Measurements from ENCODE around the gene IWS1. TPM values are rescaled to one million over a fixed set of nuclear protein-coding genes. Genes with fewer than 3 reads are reported as not detected.

Gene IWS1
- total and polyA plus RNA-seq, 10 of the 15 experiments (the other 5 are each of a cell fraction or from before 2014, with no cell fraction given), result 21.9 to 68.9 (median 45.8) TPM

DNA sequence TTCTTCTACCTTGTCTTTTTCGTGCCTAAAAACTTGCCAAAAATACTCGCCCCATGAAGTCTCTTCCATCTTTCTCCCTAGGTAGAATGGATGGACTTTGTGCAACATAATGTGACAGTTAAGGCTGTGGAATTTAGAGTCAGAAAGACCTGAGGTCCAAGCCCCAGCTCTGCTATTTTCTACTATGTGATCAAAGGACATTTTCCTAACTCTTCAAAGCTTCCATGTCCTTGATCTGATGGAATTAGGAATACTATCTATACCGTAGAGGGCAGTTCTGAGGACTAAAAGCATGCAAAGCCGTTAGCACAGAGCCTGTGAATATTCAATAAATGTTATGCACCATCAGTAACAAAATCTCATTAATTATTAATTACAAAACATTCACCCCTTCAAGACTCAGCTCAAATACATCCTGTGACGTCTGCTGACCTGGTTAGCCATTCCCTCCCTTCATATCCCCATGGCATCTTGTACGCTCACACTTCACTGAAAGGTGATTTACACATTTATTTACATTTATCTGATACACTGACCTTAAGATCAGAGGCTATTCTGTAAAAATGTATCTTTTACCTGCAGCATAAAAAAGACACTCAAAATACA is 15.1 kb downstream of the IWS1 start:
- intact Hi-C loops (cut with micrococcal nuclease; ENCODE audit: unreplicated experiment), result no loop called here
- 76% methylated on average over 6 of the region's 6 CpGs for WGBS (ENCODE audit: insufficient coverage, insufficient replicate concordance, low lambda C conversion rate, missing lambda C conversion rate)
- TF ChIP-seq SMAD1 (IDR thresholded peaks at IDR 0.05; ENCODE audit: low read depth, partially characterized antibody) (no peak), POU2F2 (IDR thresholded peaks at IDR 0.05; ENCODE audit: borderline replicate concordance, low read depth, low read length) (no peak), EZH2 (IDR thresholded peaks at IDR 0.05; ENCODE audit: borderline replicate concordance, control insufficient read depth, low read depth, low read length) (no peak), TCF7 (IDR thresholded peaks at IDR 0.05; ENCODE audit: borderline replicate concordance) (no peak), LARP7 (IDR thresholded peaks at IDR 0.05) (no peak), CBX3 (IDR thresholded peaks at IDR 0.05; ENCODE audit: borderline replicate concordance, low read depth) (no peak), SIN3A (IDR thresholded peaks at IDR 0.05; ENCODE audit: low read depth, low read length) (no peak), RB1 (IDR thresholded peaks at IDR 0.05; ENCODE audit: borderline replicate concordance) (no peak), PML (IDR thresholded peaks at IDR 0.05; ENCODE audit: low read length) (no peak), HDGF (IDR thresholded peaks at IDR 0.05) (no peak), NR2C2 (IDR thresholded peaks at IDR 0.05; ENCODE audit: borderline replicate concordance, control insufficient read depth, insufficient read length, low read depth) (no peak)
- TF ChIP-seq, protein P1, sequence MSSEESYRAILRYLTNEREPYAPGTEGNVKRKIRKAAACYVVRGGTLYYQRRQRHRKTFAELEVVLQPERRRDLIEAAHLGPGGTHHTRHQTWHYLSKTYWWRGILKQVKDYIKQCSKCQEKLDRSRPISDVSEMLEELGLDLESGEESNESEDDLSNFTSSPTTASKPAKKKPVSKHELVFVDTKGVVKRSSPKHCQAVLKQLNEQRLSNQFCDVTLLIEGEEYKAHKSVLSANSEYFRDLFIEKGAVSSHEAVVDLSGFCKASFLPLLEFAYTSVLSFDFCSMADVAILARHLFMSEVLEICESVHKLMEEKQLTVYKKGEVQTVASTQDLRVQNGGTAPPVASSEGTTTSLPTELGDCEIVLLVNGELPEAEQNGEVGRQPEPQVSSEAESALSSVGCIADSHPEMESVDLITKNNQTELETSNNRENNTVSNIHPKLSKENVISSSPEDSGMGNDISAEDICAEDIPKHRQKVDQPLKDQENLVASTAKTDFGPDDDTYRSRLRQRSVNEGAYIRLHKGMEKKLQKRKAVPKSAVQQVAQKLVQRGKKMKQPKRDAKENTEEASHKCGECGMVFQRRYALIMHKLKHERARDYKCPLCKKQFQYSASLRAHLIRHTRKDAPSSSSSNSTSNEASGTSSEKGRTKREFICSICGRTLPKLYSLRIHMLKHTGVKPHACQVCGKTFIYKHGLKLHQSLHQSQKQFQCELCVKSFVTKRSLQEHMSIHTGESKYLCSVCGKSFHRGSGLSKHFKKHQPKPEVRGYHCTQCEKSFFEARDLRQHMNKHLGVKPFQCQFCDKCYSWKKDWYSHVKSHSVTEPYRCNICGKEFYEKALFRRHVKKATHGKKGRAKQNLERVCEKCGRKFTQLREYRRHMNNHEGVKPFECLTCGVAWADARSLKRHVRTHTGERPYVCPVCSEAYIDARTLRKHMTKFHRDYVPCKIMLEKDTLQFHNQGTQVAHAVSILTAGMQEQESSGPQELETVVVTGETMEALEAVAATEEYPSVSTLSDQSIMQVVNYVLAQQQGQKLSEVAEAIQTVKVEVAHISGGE (CRISPR knock-in tag; IDR thresholded peaks at IDR 0.05), result no peak
- TF ChIP-seq, protein P2, sequence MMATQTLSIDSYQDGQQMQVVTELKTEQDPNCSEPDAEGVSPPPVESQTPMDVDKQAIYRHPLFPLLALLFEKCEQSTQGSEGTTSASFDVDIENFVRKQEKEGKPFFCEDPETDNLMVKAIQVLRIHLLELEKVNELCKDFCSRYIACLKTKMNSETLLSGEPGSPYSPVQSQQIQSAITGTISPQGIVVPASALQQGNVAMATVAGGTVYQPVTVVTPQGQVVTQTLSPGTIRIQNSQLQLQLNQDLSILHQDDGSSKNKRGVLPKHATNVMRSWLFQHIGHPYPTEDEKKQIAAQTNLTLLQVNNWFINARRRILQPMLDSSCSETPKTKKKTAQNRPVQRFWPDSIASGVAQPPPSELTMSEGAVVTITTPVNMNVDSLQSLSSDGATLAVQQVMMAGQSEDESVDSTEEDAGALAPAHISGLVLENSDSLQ (IDR thresholded peaks at IDR 0.05), result no peak
- TF ChIP-seq, protein P3, sequence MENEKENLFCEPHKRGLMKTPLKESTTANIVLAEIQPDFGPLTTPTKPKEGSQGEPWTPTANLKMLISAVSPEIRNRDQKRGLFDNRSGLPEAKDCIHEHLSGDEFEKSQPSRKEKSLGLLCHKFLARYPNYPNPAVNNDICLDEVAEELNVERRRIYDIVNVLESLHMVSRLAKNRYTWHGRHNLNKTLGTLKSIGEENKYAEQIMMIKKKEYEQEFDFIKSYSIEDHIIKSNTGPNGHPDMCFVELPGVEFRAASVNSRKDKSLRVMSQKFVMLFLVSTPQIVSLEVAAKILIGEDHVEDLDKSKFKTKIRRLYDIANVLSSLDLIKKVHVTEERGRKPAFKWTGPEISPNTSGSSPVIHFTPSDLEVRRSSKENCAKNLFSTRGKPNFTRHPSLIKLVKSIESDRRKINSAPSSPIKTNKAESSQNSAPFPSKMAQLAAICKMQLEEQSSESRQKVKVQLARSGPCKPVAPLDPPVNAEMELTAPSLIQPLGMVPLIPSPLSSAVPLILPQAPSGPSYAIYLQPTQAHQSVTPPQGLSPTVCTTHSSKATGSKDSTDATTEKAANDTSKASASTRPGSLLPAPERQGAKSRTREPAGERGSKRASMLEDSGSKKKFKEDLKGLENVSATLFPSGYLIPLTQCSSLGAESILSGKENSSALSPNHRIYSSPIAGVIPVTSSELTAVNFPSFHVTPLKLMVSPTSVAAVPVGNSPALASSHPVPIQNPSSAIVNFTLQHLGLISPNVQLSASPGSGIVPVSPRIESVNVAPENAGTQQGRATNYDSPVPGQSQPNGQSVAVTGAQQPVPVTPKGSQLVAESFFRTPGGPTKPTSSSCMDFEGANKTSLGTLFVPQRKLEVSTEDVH (IDR thresholded peaks at IDR 0.05; ENCODE audit: low read depth, partially characterized antibody), result no peak
- TF ChIP-seq, protein P4, sequence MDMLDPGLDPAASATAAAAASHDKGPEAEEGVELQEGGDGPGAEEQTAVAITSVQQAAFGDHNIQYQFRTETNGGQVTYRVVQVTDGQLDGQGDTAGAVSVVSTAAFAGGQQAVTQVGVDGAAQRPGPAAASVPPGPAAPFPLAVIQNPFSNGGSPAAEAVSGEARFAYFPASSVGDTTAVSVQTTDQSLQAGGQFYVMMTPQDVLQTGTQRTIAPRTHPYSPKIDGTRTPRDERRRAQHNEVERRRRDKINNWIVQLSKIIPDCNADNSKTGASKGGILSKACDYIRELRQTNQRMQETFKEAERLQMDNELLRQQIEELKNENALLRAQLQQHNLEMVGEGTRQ (IDR thresholded peaks at IDR 0.05; ENCODE audit: borderline replicate concordance, low read depth, low read length), result no peak

More for the DNA sequence above, 15.1 kb downstream of the IWS1 start:
- ChIA-PET RAD21 (ENCODE audit: unreplicated experiment) (no interaction called here), SMC1A (ENCODE audit: uncharacterized antibody, unreplicated experiment) (no interaction called here), POLR2A (no interaction called here), CTCF (interaction anchor here (1.9 kb wide), 1 partner anchor 15 kb away, joined by 8 read pairs; the partner anchor contains the start of gene IWS1)
- Histone ChIP-seq H3K79me2 (ENCODE audit: control insufficient read depth, insufficient read depth, low read length) (peaks cover 60% of the 10 kb centered on the region), H3K4me1 (ENCODE audit: control insufficient read depth, insufficient read depth, low read length) (no peaks in the 10 kb centered on the region; the same call in 1 of the 2 replicates), H3K27me3 (replicated peaks in 1 of 2; ENCODE audit: control insufficient read depth in 2 of 2, insufficient read depth in 2 of 2, low read length in 1 of 2) (no peaks in the 10 kb centered on the region), H3K36me3 (ENCODE audit: control insufficient read depth in 2 of 2, insufficient read depth in 2 of 2, low read length in 1 of 2) (peaks cover 7 to 14% of the 10 kb centered on the region in 2 experiments; a peak in 3 of 4 replicates), H3K4me2 (ENCODE audit: control insufficient read depth, insufficient read depth) (no peak overlapping the region), H2AFZ (ENCODE audit: control insufficient read depth, low read depth, low read length) (no peak overlapping the region), H3K9me3 (replicated peaks; ENCODE audit: control insufficient read depth, insufficient read depth, low read length) (no peaks in the 10 kb centered on the region), H3K9ac (ENCODE audit: control insufficient read depth, insufficient read depth, low read length) (no peak overlapping the region), H3K27ac (ENCODE audit: control insufficient read depth, insufficient read depth) (no peak overlapping the region), H3K4me3 (no peak overlapping the region), H4K20me1 (ENCODE audit: control insufficient read depth, insufficient read depth) (0 out of 2 replicates have a peak, but pooled peaks cover 2% of the 10 kb centered on the region)
- in situ Hi-C loops (cut with MboI), result no loop called here
- DNase-seq (ENCODE audit: low read depth, low spot score), result no peak
- no peak for FAIRE-seq
- no TSS peak for BruUV-seq (replicated peaks)
- ATAC-seq, result no peak

All from GM12878 (cell line).